ENCODE measurements around the gene FNDC3B. TPM values are rescaled to one million over a fixed set of nuclear protein-coding genes. Genes with fewer than 3 reads are reported as not detected.

The FNDC3B gene
- total and polyA plus RNA-seq, 2 donors from 2014 or later: 11.8 to 185 TPM

DNA sequence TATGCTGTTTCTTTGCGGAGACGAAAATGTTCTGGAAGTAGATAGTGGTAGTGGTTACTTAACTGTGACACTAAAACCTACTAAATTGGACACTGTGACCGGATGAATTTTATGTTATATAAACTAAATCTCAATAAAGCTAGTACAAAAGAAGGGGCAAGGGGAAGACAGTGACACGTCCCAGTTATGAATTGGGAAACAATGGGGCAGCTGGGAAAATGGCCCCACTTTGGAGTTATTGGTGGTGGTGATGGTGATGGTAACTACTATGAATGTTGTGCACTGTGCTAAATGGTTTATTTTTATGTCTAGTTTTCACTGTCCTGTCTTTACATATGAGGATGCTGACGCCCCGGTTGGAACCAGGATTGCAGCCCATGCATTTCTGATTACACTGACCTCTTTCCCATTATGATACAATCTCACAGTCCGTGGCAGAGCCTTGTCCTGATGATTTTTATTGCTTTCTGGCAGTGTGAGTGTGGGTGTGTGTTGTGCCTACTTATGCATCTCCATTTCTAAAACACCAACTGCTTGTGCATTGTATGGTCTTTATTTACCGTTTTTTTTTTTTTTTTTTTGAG is 192.0 kb downstream of the FNDC3B start:
- intact Hi-C loops (cut with DNase I): no loop called here
- H3K9ac ChIP-seq (ENCODE audit: low read length in 3 of 3): no peak overlapping the region
- no peak for FAIRE-seq
- peaks cover 0 to 2% (median 0%) of the 10 kb centered on the region in 3 donors for H3K4me1 ChIP-seq (ENCODE audit: control insufficient read depth in 2 of 3, insufficient read depth in 2 of 3, low read depth in 1 of 3, low read length in 3 of 3)
- no peak for DNase-seq
- H3K4me3 ChIP-seq (ENCODE audit: low read length in 3 of 3): no peak overlapping the region
- H3K9me3 ChIP-seq (ENCODE audit: control insufficient read depth in 2 of 3, insufficient read depth in 1 of 3, low read length in 3 of 3): no peaks in the 10 kb centered on the region
- H3K27me3 ChIP-seq (ENCODE audit: control insufficient read depth, insufficient read depth, low read length): no peaks in the 10 kb centered on the region
- TF ChIP-seq, protein P1, sequence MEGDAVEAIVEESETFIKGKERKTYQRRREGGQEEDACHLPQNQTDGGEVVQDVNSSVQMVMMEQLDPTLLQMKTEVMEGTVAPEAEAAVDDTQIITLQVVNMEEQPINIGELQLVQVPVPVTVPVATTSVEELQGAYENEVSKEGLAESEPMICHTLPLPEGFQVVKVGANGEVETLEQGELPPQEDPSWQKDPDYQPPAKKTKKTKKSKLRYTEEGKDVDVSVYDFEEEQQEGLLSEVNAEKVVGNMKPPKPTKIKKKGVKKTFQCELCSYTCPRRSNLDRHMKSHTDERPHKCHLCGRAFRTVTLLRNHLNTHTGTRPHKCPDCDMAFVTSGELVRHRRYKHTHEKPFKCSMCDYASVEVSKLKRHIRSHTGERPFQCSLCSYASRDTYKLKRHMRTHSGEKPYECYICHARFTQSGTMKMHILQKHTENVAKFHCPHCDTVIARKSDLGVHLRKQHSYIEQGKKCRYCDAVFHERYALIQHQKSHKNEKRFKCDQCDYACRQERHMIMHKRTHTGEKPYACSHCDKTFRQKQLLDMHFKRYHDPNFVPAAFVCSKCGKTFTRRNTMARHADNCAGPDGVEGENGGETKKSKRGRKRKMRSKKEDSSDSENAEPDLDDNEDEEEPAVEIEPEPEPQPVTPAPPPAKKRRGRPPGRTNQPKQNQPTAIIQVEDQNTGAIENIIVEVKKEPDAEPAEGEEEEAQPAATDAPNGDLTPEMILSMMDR (IDR thresholded peaks at IDR 0.05; ENCODE audit: borderline replicate concordance, extremely low read depth, insufficient read depth): no peak
- H3K36me3 ChIP-seq (ENCODE audit: control insufficient read depth in 2 of 3, insufficient read depth in 3 of 3, low read length in 3 of 3): no peaks in the 10 kb centered on the region
- H3K27ac ChIP-seq (ENCODE audit: low read depth in 2 of 2, low read length in 2 of 2): no peak overlapping the region

DNA sequence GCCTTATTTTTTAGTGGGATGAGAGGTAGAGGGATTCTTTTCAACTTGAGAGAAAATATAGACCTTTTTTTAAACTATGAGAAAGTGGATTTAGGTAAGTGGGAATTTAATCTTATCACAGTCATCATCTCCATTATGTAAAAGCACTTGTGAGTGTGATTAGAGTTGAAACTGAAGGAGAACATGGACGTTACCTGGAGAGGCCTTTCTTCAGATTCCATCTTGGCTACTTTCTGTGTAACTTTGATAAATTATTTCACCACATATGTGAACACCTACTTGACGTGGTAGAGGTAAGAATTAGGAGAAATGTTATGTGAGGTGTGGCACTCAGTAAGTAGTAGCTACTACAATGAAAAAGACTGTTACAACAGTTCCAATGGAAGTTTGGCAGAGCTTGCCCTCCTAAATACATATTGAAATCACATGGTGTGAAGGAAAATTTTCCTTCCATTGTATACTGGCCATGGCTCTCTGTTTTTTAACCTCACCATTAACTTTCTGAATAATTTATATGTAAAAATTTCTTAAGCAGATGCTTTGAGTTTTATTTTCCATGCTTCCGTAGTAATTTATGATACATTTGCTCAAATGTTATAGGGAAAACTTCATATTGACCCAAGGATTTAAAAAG is 193.3 kb downstream of the FNDC3B start:
- Histone ChIP-seq H3K9ac (ENCODE audit: low read length in 3 of 3) (no peak overlapping the region), H3K27me3 (ENCODE audit: control insufficient read depth, insufficient read depth, low read length) (no peaks in the 10 kb centered on the region), H3K4me1 (ENCODE audit: control insufficient read depth in 2 of 3, insufficient read depth in 2 of 3, low read depth in 1 of 3, low read length in 3 of 3) (peaks cover 0 to 8% (median 3%) of the 10 kb centered on the region in 3 donors), H3K27ac (ENCODE audit: low read depth in 2 of 2, low read length in 2 of 2) (no peak overlapping the region), H3K4me3 (ENCODE audit: low read length in 3 of 3) (no peak overlapping the region), H3K9me3 (ENCODE audit: control insufficient read depth in 2 of 3, insufficient read depth in 1 of 3, low read length in 3 of 3) (no peaks in the 10 kb centered on the region), H3K36me3 (ENCODE audit: control insufficient read depth in 2 of 3, insufficient read depth in 3 of 3, low read length in 3 of 3) (no peaks in the 10 kb centered on the region)
- no peak for DNase-seq
- no peak for FAIRE-seq
- TF ChIP-seq, protein P1 (IDR thresholded peaks at IDR 0.05; ENCODE audit: borderline replicate concordance, extremely low read depth, insufficient read depth): no peak
- intact Hi-C loops (cut with DNase I): no loop called here

DNA sequence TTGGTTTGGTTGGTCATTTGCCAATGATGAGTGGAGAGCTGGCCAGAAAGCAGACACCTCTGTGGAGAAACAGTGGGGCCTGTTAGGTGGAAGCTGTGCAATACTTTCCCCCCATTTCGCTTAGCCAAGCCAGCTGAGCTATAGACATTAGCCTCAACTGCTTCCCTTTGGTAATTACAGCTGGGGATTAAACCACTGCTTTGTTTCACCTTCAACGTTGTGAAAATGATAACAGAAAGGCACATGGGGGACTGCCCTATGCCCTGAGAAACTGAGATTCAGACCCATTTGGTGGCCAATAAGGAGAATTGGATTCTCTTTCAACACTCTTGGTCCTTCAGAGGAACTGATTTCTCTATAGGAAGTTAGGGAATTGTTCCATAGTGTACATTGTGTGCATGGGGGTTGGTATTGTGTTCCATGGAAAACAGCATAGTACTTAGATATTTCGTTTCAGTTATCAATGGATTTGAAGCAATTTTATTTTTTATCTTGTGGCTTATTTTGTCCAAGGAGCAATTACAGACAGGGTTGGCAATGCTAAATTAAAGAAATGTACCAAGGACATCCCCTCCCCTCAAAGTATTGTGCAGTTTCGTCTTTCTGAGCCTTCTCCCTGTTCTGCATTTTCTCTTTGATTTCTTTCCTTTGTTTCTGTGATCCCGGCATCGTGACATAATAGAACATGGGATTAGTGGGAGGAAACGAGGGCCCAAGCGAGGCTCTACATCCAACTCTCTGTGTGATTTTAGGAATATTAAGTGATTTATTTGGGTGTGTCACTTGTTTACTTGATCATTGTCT is 194.3 kb downstream of the FNDC3B start:
- Histone ChIP-seq H3K27ac (ENCODE audit: low read depth in 2 of 2, low read length in 2 of 2) (no peak overlapping the region), H3K36me3 (ENCODE audit: control insufficient read depth in 2 of 3, insufficient read depth in 3 of 3, low read length in 3 of 3) (no peaks in the 10 kb centered on the region), H3K4me1 (ENCODE audit: control insufficient read depth in 2 of 3, insufficient read depth in 2 of 3, low read depth in 1 of 3, low read length in 3 of 3) (peaks cover 0 to 8% (median 3%) of the 10 kb centered on the region in 3 donors), H3K27me3 (ENCODE audit: control insufficient read depth, insufficient read depth, low read length) (no peaks in the 10 kb centered on the region), H3K9me3 (ENCODE audit: control insufficient read depth in 2 of 3, insufficient read depth in 1 of 3, low read length in 3 of 3) (no peaks in the 10 kb centered on the region), H3K4me3 (ENCODE audit: low read length in 3 of 3) (no peak overlapping the region), H3K9ac (ENCODE audit: low read length in 3 of 3) (no peak overlapping the region)
- no peak for DNase-seq
- no peak for FAIRE-seq
- TF ChIP-seq, protein P1 (IDR thresholded peaks at IDR 0.05; ENCODE audit: borderline replicate concordance, extremely low read depth, insufficient read depth): no peak
- intact Hi-C loops (cut with DNase I): no loop called here
